Gastrocnemius medialis (tissue), 4 donors: ENCODE data around the gene CRYBG3. TPM values are rescaled to one million over a fixed set of nuclear protein-coding genes. Genes with fewer than 3 reads are reported as not detected.
A peak's percentile ranks its signal among the peaks of the same experiment; 100 is the strongest.

Experiments
- ATAC-seq, 2 donors: fragments of 150-250 bp; one replicate each; pipeline ENCODE4 v1.9.1; 2016
- DNase-seq, 2 donors: peaks; one replicate each; pipeline ENCODE4 v3.0.0-alpha.2; 2019
- H3K27ac ChIP-seq, 4 donors: fragments of 200-600 bp; sonication (generic); 1 replicate in 1 of 4; 2 replicates in 3 of 4; pipeline ENCODE4 v1.5.1; 2016 to 2018; ENCODE audit warnings: mild to moderate bottlenecking in 2 of 4, moderate library complexity in 1 of 4
- H3K27me3 ChIP-seq, 3 donors: fragments of 200-600 bp; sonication (generic) in 2 of 3; 1 replicate in 1 of 3; 2 replicates in 2 of 3; pipeline versions ENCODE4 v1.5.1 to v1.6.0; 2016 to 2019; ENCODE audit warnings: mild to moderate bottlenecking in 1 of 3, moderate library complexity in 1 of 3
- H3K36me3 ChIP-seq, 2 donors: fragments of 200-600 bp; sonication (generic) in 1 of 2; one replicate each; pipeline ENCODE4 v1.5.1; 2017 to 2018
- H3K4me1 ChIP-seq, 2 donors: fragments of 200-600 bp; sonication (generic) in 1 of 2; one replicate each; pipeline ENCODE4 v1.5.1; 2016 to 2017; ENCODE audit warnings: mild to moderate bottlenecking in 2 of 2
- H3K4me3 ChIP-seq, 4 donors: fragments of 200-600 bp; sonication (generic) in 3 of 4; 1 replicate in 1 of 4; 2 replicates in 3 of 4; pipeline ENCODE4 v1.5.1; 2016 to 2019; ENCODE audit warnings: mild to moderate bottlenecking in 2 of 4
- H3K9me3 ChIP-seq, 3 donors: fragments of 200-600 bp; sonication (generic) in 2 of 3; 1 replicate in 1 of 3; 2 replicates in 2 of 3; pipeline ENCODE4 v1.5.1; 2016 to 2019
- CTCF ChIP-seq, 5 experiments: fragments of 450-650 bp in 3 of 5; fragments of 200-600 bp in 2 of 5; sonication (generic) in 2 of 5; IDR thresholded peaks in 4 of 5; conservative IDR thresholded peaks in 1 of 5; 1 replicate in 4 of 5; 2 replicates in 1 of 5; pipeline ENCODE4 v1.5.1; 2016 to 2019; ENCODE audit warnings: antibody characterized with exemption in 5 of 5, mild to moderate bottlenecking in 3 of 5, moderate library complexity in 3 of 5
- POLR2A ChIP-seq, 2 donors: fragments of 450-650 bp; IDR thresholded peaks; one replicate each; pipeline ENCODE4 v1.6.1; 2017; ENCODE audit warnings: antibody characterized with exemption in 2 of 2, mild to moderate bottlenecking in 2 of 2, moderate library complexity in 2 of 2
- in situ Hi-C, 4 donors: fragments of 200-750 bp; cut with MboI; loops; one replicate each; pipeline versions ENCODE4 v1.15.0 to v1.8.0; 2017; ENCODE audit warnings: low sequenced_read_pairs in 4 of 4
- intact Hi-C: fragments of 100-400 bp; cut with DNase I; formaldehyde crosslinking; loops from one replicate; pipeline ENCODE4 v1.15.1; 2023; ENCODE audit warnings: low total_unique reads
- total RNA-seq, 4 donors: library from RNA; depleted of rRNA; stranded (reverse); fragments of >200 nt; gene quantifications; one replicate each; pipeline versions ENCODE4 v1.1.0 to v1.2.3, GENCODE V29; 2016

Gene CRYBG3
- total RNA-seq, 4 donors from 2014 or later, result 23.0 to 47.3 (median 24.8) TPM

DNA sequence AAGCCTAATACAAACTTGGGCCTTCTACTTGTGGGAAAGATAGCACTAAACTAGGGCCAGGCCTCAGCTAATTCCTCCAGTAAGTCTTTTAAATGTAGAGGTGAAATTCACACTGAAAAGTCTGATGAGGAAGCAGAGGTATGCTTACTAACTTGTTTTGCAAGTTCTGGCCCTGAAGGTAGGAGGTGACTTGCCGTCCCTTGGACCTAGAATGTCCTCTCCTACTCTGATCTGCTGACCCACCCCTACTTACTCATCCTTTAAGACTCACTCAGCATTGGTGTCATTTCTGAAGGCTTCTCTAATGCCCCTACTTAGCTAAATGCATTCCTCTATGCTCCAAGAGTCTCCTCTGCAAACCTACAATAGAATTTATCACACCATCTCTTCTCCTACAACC is 131.1 kb downstream of the CRYBG3 start:
- H3K9me3 ChIP-seq, result no peaks in the 10 kb centered on the region
- intact Hi-C loops, result loop anchor here (10.0 kb wide), 1 partner anchor 1862 kb away; the partner anchor contains the start of gene CMSS1
- TF ChIP-seq POLR2A (IDR thresholded peaks at IDR 0.05), result no peak
- no peak for TF ChIP-seq CTCF (IDR thresholded peaks at IDR 0.05 in 4 of 5, conservative IDR thresholded peaks at IDR 0.05 in 1 of 5)
- no peak overlapping the region for H3K4me3 ChIP-seq
- DNase-seq (no peak), ATAC-seq (no peak)
- in situ Hi-C loops, result loop anchor here in 1 of 4 donors (10.0 kb wide), 1 partner anchor 62 kb away; no protein-coding TSS in a partner anchor
- peaks cover 0 to 56% of the 10 kb centered on the region in 2 donors for H3K36me3 ChIP-seq
- H3K27ac ChIP-seq, result peak overlapping the region; percentile 68 to 89 (median 86)
- no peaks in the 10 kb centered on the region for H3K27me3 ChIP-seq
- peaks cover 14% of the 10 kb centered on the region in 2 donors for H3K4me1 ChIP-seq

DNA sequence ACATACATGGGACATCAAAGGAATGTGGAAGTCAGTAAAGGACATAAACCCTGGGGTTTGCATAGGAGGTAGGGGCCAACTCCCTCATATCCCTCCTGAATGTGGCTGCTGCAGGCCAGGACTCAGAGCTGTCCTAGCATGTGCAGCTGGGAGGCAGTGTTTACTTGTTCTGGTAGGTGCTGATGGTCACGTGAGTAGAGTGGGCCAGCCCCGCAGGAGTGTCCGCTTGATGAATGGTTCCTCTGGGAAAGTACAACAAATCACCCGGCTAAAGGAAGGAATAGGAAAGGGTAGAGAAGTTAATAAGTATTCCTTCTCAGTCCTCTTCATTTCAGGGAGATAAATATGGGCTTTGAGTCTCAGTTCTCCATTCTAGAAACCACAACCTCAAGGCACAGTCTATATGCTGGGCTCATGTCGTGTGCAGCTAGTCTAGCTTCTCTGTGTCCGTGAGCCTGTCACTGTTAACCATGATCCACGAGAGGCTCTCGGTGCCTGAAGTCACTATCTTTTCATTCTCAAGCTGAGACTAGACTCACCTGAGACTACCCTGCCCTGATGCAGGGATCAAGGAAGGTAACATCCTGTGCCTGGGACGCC is 132.5 kb downstream of the CRYBG3 start:
- H3K27me3 ChIP-seq, result no peaks in the 10 kb centered on the region
- DNase-seq (no peak), ATAC-seq (no peak)
- intact Hi-C loops (loop anchor here (10.0 kb wide), 1 partner anchor 1860 kb away; the partner anchor contains the start of gene CMSS1), in situ Hi-C loops (loop anchor here in 1 of 4 donors (10.0 kb wide), 1 partner anchor 60 kb away; no protein-coding TSS in a partner anchor)
- peaks cover 22 to 24% of the 10 kb centered on the region in 2 donors for H3K4me1 ChIP-seq
- H3K4me3 ChIP-seq, result no peak overlapping the region
- H3K9me3 ChIP-seq, result no peaks in the 10 kb centered on the region
- H3K36me3 ChIP-seq, result peaks cover 0 to 42% of the 10 kb centered on the region in 2 donors
- H3K27ac ChIP-seq, result peak overlapping the region in 2 of 4 donors; percentile 84 to 89
- no peak for TF ChIP-seq POLR2A (IDR thresholded peaks at IDR 0.05)
- peak in 1 of 5 experiments; percentile 9 for TF ChIP-seq CTCF (IDR thresholded peaks at IDR 0.05 in 4 of 5, conservative IDR thresholded peaks at IDR 0.05 in 1 of 5)

GRCh38 chr3:97956051-97956450 is 134.2 kb downstream of the CRYBG3 start:
- TF ChIP-seq POLR2A (IDR thresholded peaks at IDR 0.05), result no peak
- no peak for TF ChIP-seq CTCF (IDR thresholded peaks at IDR 0.05 in 4 of 5, conservative IDR thresholded peaks at IDR 0.05 in 1 of 5)
- in situ Hi-C loops (loop anchor here in 1 of 4 donors (10.0 kb wide), 1 partner anchor 59 kb away; no protein-coding TSS in a partner anchor), intact Hi-C loops (loop anchor here (5.0 to 10.0 kb wide), 3 partner anchors 66 to 1859 kb away; partner anchors contain the start of genes CMSS1 and CRYBG3)
- Histone ChIP-seq H3K4me1 (peaks cover 33 to 37% of the 10 kb centered on the region in 2 donors), H3K36me3 (peaks cover 0 to 39% of the 10 kb centered on the region in 2 donors), H3K27ac (peak overlapping the region in 2 of 4 donors; percentile 82 to 86), H3K9me3 (no peaks in the 10 kb centered on the region), H3K27me3 (no peaks in the 10 kb centered on the region), H3K4me3 (no peak overlapping the region)
- DNase-seq (no peak), ATAC-seq (no peak)

- H3K36me3 ChIP-seq, result peaks cover 0 to 42% of the 10 kb centered on the region in 2 donors
- DNase-seq, result peak; percentile 89
Observed at GRCh38 chr3:97957617-97958311, 136.0 kb downstream of the CRYBG3 start.

More at GRCh38 chr3:97957617-97958311, 136.0 kb downstream of the CRYBG3 start:
- peak overlapping the region; percentile 82 to 86 (median 84) for H3K27ac ChIP-seq
- ATAC-seq, result peak; percentile 96 to 98
- in situ Hi-C loops, result loop anchor here in 1 of 4 donors (10.0 kb wide), 1 partner anchor 57 kb away; no protein-coding TSS in a partner anchor
- intact Hi-C loops, result loop anchor here (5.0 to 10.0 kb wide), 3 partner anchors 65 to 1857 kb away; partner anchors contain the start of genes CMSS1 and CRYBG3
- no peaks in the 10 kb centered on the region for H3K9me3 ChIP-seq
- no peak overlapping the region for H3K4me3 ChIP-seq
- peaks cover 33 to 37% of the 10 kb centered on the region in 2 donors for H3K4me1 ChIP-seq
- TF ChIP-seq CTCF (IDR thresholded peaks at IDR 0.05 in 4 of 5, conservative IDR thresholded peaks at IDR 0.05 in 1 of 5) (no peak), POLR2A (IDR thresholded peaks at IDR 0.05) (peak in 1 of 2 donors; percentile 54)
- H3K27me3 ChIP-seq, result no peaks in the 10 kb centered on the region
